ENCODE data around the gene MLLT3. TPM values are rescaled to one million over a fixed set of nuclear protein-coding genes. Genes with fewer than 3 reads are reported as not detected.
A peak's percentile ranks its signal among the peaks of the same experiment; 100 is the strongest.

Gene MLLT3
- total and polyA plus RNA-seq, 2 experiments from 2014 or later, result 40.0 to 58.3 TPM

DNA sequence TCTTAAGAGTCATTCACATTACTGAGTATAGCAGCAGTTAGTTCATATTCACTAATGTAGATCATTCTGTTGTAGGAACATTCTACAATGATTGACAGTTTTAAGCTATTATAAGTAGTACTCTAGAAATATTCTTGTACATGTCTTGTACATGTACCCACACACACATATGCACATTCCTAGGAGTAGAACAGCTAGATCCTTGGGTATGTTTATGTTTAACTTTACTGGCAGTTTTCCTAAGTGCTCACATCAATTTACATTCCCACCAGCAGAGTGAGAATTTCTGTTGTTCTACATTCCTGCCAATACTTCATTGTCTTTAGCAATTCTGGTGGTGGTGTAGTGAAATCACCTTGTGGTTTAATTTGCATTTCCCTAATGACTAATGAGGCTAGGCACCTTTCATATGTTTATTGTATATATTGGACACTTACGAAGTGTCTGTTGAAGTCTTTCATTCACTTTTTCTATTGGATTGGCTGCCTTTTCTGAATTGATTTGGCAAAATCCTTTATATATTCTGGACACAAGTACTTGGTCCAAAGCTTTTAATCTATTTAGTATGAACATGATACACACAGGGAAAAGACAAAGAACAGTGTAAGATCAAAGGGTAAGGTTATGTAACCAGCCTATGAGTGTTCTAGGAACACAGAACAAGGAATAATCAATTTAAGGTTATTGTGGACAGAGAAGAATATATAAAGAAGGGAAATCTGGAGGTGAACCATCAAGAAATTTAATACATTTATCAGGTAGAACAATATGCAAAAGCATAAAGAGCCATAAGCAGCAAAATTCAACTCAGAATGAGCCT is 95.6 kb downstream of the MLLT3 start:
- TF ChIP-seq, protein P1, sequence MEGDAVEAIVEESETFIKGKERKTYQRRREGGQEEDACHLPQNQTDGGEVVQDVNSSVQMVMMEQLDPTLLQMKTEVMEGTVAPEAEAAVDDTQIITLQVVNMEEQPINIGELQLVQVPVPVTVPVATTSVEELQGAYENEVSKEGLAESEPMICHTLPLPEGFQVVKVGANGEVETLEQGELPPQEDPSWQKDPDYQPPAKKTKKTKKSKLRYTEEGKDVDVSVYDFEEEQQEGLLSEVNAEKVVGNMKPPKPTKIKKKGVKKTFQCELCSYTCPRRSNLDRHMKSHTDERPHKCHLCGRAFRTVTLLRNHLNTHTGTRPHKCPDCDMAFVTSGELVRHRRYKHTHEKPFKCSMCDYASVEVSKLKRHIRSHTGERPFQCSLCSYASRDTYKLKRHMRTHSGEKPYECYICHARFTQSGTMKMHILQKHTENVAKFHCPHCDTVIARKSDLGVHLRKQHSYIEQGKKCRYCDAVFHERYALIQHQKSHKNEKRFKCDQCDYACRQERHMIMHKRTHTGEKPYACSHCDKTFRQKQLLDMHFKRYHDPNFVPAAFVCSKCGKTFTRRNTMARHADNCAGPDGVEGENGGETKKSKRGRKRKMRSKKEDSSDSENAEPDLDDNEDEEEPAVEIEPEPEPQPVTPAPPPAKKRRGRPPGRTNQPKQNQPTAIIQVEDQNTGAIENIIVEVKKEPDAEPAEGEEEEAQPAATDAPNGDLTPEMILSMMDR (IDR thresholded peaks at IDR 0.05; ENCODE audit: low read depth, low read length), result no peak
- H3K36me3 ChIP-seq, result no peaks in the 10 kb centered on the region
- H3K9me3 ChIP-seq (ENCODE audit: low read depth), result no peaks in the 10 kb centered on the region
- no peak overlapping the region for H3K27ac ChIP-seq
- peak in 1 of 2 donors; percentile 21 for DNase-seq (ENCODE audit: low read depth in 1 of 2, low spot score in 1 of 2)
- peaks cover 20% of the 10 kb centered on the region for H3K4me1 ChIP-seq (ENCODE audit: low read depth)
- H3K4me3 ChIP-seq, result no peak overlapping the region
- H3K27me3 ChIP-seq, result no peaks in the 10 kb centered on the region

DNA sequence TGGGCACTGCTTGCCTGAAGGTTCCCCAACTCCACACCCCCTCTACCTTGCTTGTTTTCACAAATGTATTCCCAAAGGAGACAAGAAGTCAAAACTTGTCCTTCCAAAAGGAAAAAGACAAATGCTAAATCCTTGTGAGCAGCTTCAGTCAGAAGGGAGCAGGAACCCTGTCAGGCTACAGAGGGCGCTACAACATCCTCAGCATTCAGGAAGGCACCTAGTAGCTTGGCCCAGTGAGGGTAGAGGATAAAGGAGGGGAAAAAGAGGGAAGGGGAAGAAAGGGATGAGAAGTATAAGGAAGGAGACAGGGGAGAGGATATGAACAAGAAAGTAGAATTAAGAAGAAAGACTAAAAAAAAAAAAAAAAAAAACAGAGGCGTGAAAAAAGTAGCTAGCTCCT is 97.5 kb downstream of the MLLT3 start:
- Histone ChIP-seq H3K27ac (no peak overlapping the region), H3K4me3 (no peak overlapping the region)
- no peak for DNase-seq (ENCODE audit: low read depth in 1 of 2, low spot score in 1 of 2)

DNA sequence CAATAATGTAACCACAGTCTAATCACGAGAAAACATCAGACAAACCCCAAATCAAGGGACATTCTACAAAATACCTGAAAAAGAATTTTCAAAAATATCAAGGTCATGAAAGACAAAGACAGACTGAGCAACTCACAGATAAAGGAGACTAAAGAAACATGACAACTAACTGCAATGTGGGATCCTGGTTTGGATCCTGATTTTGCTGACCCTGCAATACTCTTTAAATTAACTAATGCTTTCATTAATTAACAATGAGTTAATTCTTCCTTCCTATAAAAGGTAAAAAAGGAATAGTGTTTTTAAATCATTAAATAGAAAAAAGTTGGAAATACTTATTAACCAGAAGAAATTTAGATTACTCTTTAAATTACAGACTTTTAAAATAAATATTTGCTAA is 103.6 kb downstream of the MLLT3 start:
- peaks cover 13% of the 10 kb centered on the region for H3K4me1 ChIP-seq (ENCODE audit: low read depth)
- H3K9me3 ChIP-seq (ENCODE audit: low read depth), result no peaks in the 10 kb centered on the region
- no peaks in the 10 kb centered on the region for H3K36me3 ChIP-seq
- no peaks in the 10 kb centered on the region for H3K27me3 ChIP-seq
- DNase-seq (ENCODE audit: low read depth in 1 of 2, low spot score in 1 of 2), result no peak
- TF ChIP-seq, protein P1 (IDR thresholded peaks at IDR 0.05; ENCODE audit: low read depth, low read length), result no peak
- no peak overlapping the region for H3K27ac ChIP-seq
- H3K4me3 ChIP-seq, result no peak overlapping the region

More for the DNA sequence above, 97.5 kb downstream of the MLLT3 start:
- H3K4me1 ChIP-seq (ENCODE audit: low read depth), result peaks cover 16% of the 10 kb centered on the region
- H3K27me3 ChIP-seq, result no peaks in the 10 kb centered on the region
- no peaks in the 10 kb centered on the region for H3K36me3 ChIP-seq
- TF ChIP-seq, protein P1 (IDR thresholded peaks at IDR 0.05; ENCODE audit: low read depth, low read length), result peak; percentile 31
- no peaks in the 10 kb centered on the region for H3K9me3 ChIP-seq (ENCODE audit: low read depth)

DNA sequence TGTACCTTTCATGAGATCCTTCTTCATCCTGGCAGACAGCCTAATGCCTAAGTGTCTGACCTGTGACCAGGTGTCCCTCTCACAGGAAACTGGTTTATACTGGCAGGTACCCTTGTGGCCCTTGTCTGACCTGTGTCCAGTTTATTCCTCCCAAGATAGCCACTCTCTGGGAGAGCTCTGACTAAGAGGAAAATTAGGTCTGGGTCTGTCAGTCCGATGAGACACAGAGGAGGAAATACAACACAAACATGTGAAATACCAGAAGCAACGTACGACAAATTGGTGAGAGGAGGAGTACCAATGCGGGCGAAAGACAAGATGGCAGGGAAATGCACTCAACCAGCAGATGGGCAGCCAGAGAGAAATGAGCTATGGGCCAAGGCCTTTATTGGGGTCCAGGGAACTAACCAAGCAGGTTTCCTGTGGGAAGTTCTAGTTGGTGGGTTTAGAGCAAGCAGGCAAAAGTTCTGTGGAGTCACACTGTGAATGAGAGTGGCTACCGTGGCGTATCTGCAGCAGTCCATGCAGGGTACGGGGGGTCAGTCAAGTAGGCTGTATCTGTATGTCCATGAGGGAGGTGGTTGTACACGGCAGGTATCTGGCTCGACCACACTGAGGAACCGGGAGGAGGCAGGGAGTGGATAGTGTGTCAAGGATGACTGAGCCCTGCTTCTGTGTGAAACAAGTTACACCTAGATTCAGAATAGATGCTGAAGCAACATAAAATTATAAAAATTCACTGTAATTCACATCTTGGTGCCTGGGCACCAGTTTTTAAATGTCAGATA is 109.0 kb downstream of the MLLT3 start:
- Histone ChIP-seq H3K36me3 (no peaks in the 10 kb centered on the region), H3K27me3 (no peaks in the 10 kb centered on the region), H3K4me1 (ENCODE audit: low read depth) (peaks cover 26% of the 10 kb centered on the region), H3K4me3 (no peak overlapping the region), H3K27ac (peak overlapping the region; percentile 74), H3K9me3 (ENCODE audit: low read depth) (no peaks in the 10 kb centered on the region)
- TF ChIP-seq, protein P1 (IDR thresholded peaks at IDR 0.05; ENCODE audit: low read depth, low read length), result no peak
- DNase-seq (ENCODE audit: low read depth in 1 of 2, low spot score in 1 of 2), result no peak

DNA sequence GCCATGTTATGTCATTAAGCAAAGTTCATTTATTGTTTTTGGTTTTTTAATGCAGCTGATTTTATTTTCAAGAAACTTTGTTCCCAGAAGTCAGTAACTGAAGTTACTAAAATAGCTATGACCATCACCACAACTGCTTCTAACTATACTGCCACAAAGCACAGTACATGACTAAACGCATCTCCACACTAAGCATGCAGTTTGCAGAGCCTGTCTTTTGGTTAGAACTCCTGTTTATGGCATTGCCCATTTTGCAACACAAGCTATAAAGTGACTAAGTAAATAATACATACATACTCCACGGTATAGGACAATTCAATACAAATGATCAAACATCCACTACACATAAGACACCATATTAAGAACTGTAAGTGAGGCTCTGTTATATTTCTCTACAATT is 109.7 kb downstream of the MLLT3 start:
- DNase-seq (ENCODE audit: low read depth in 1 of 2, low spot score in 1 of 2), result no peak
- Histone ChIP-seq H3K27me3 (no peaks in the 10 kb centered on the region), H3K36me3 (no peaks in the 10 kb centered on the region), H3K9me3 (ENCODE audit: low read depth) (no peaks in the 10 kb centered on the region), H3K27ac (peak overlapping the region; percentile 74), H3K4me1 (ENCODE audit: low read depth) (peaks cover 26% of the 10 kb centered on the region), H3K4me3 (no peak overlapping the region)
- TF ChIP-seq, protein P1 (IDR thresholded peaks at IDR 0.05; ENCODE audit: low read depth, low read length), result no peak
